Measurements from ENCODE around the gene KAT8. TPM values are rescaled to one million over a fixed set of nuclear protein-coding genes. Genes with fewer than 3 reads are reported as not detected.
"Not testable (repeated sequence)": the region's sequence is repeated elsewhere in the genome, so short reads cannot be mapped to it uniquely, and the experiment has no call there.

The KAT8 gene
- total and polyA plus RNA-seq, 4 donors: 24.3 to 65.7 (median 56.4) TPM

- 0 to 1% methylated on average over 68 to 69 of the region's 69 CpGs for WGBS, 2 donors
- H3K27ac ChIP-seq (ENCODE audit: low read depth in 1 of 2, low read length in 2 of 2): peak within 1 kb of the TSS in 1 of 2 donors; percentile 69
- H3K4me1 ChIP-seq (ENCODE audit: control insufficient read depth in 1 of 2, insufficient read depth in 2 of 2, low read length in 2 of 2): no peaks in the 10 kb centered on the region
- H3K9me3 ChIP-seq (ENCODE audit: control insufficient read depth, low read length): no peaks in the 10 kb centered on the region
- intact Hi-C loops (cut with DNase I): loop anchor here in 1 of 2 donors (1.0 to 5.0 kb wide), 2 partner anchors 48 to 107 kb away; partner anchors contain the start of gene HSD3B7
- ATAC-seq (ENCODE audit: low FRiP score): peak; percentile 95
- peak within 1 kb of the TSS; percentile 58 to 78 for H3K4me3 ChIP-seq (ENCODE audit: low read length in 2 of 2)
- H3K36me3 ChIP-seq (ENCODE audit: control insufficient read depth in 1 of 2, insufficient read depth in 2 of 2, low read length in 1 of 2): no peaks in the 10 kb centered on the region
- H3K27me3 ChIP-seq (ENCODE audit: control insufficient read depth in 1 of 2, insufficient read depth in 2 of 2, low read length in 1 of 2): no peaks in the 10 kb centered on the region
- DNase-seq: peak; percentile 97 to 98
Measured at GRCh38 chr16:31094424-31095120, 22.9 kb upstream of the KAT8 start, which contains the start of gene VKORC1. Gene VKORC1 (minus strand): TSS chr16:31094797. CDS start chr16:31094729, 68 bp downstream.

- Histone ChIP-seq H3K4me3 (ENCODE audit: low read length in 2 of 2) (no peak overlapping the region), H3K27me3 (ENCODE audit: control insufficient read depth in 1 of 2, insufficient read depth in 2 of 2, low read length in 1 of 2) (no peaks in the 10 kb centered on the region), H3K27ac (ENCODE audit: low read depth in 1 of 2, low read length in 2 of 2) (no peak overlapping the region), H3K9me3 (ENCODE audit: control insufficient read depth, low read length) (no peaks in the 10 kb centered on the region), H3K36me3 (ENCODE audit: control insufficient read depth in 1 of 2, insufficient read depth in 2 of 2, low read length in 1 of 2) (no peaks in the 10 kb centered on the region), H3K4me1 (ENCODE audit: control insufficient read depth in 1 of 2, insufficient read depth in 2 of 2, low read length in 2 of 2) (no peaks in the 10 kb centered on the region)
- 47 to 50% methylated on average over 4 of the region's 4 CpGs for WGBS, 2 donors
- intact Hi-C loops (cut with DNase I): no loop called here
- ATAC-seq (ENCODE audit: low FRiP score) (no peak), DNase-seq (no peak)
Measured at GRCh38 chr16:31099860-31100638, 17.4 kb upstream of the KAT8 start.

GRCh38 chr16:31100876-31101641, 16.4 kb upstream of the KAT8 start:
- H3K36me3 ChIP-seq (ENCODE audit: control insufficient read depth in 1 of 2, insufficient read depth in 2 of 2, low read length in 1 of 2); DNase-seq; ATAC-seq (ENCODE audit: low FRiP score); H3K27me3 ChIP-seq (ENCODE audit: control insufficient read depth in 1 of 2, insufficient read depth in 2 of 2, low read length in 1 of 2); H3K4me3 ChIP-seq (ENCODE audit: low read length in 2 of 2); intact Hi-C loops (cut with DNase I); H3K4me1 ChIP-seq (ENCODE audit: control insufficient read depth in 1 of 2, insufficient read depth in 2 of 2, low read length in 2 of 2); H3K27ac ChIP-seq (ENCODE audit: low read depth in 1 of 2, low read length in 2 of 2); H3K9me3 ChIP-seq (ENCODE audit: control insufficient read depth, low read length): not testable (repeated sequence)
- 81% methylated on average over 12 to 13 of the region's 13 CpGs for WGBS, 2 donors

- no peaks in the 10 kb centered on the region for H3K9me3 ChIP-seq (ENCODE audit: control insufficient read depth, low read length)
- WGBS, 2 donors: 10 to 12% methylated on average over 31 to 33 of the region's 33 CpGs
- no peaks in the 10 kb centered on the region for H3K4me1 ChIP-seq (ENCODE audit: control insufficient read depth in 1 of 2, insufficient read depth in 2 of 2, low read length in 2 of 2)
- no peak overlapping the region for H3K4me3 ChIP-seq (ENCODE audit: low read length in 2 of 2)
- no peaks in the 10 kb centered on the region for H3K36me3 ChIP-seq (ENCODE audit: control insufficient read depth in 1 of 2, insufficient read depth in 2 of 2, low read length in 1 of 2)
- H3K27ac ChIP-seq (ENCODE audit: low read depth in 1 of 2, low read length in 2 of 2): no peak overlapping the region
- peak; percentile 90 for ATAC-seq (ENCODE audit: low FRiP score)
- H3K27me3 ChIP-seq (ENCODE audit: control insufficient read depth in 1 of 2, insufficient read depth in 2 of 2, low read length in 1 of 2): no peaks in the 10 kb centered on the region
- peak; percentile 91 to 95 for DNase-seq
- intact Hi-C loops (cut with DNase I): loop anchor here in 1 of 2 donors (5.0 kb wide), 1 partner anchor 37 kb away; no protein-coding TSS in a partner anchor
Measured at GRCh38 chr16:31105677-31106213, 11.7 kb upstream of the KAT8 start.

GRCh38 chr16:31106509-31107464, 10.7 kb upstream of the KAT8 start:
- no peak overlapping the region for H3K4me3 ChIP-seq (ENCODE audit: low read length in 2 of 2)
- intact Hi-C loops (cut with DNase I): loop anchor here in 1 of 2 donors (5.0 kb wide), 1 partner anchor 36 kb away; no protein-coding TSS in a partner anchor
- no peaks in the 10 kb centered on the region for H3K27me3 ChIP-seq (ENCODE audit: control insufficient read depth in 1 of 2, insufficient read depth in 2 of 2, low read length in 1 of 2)
- 86% methylated on average over 28 of the region's 28 CpGs for WGBS, 2 donors
- H3K36me3 ChIP-seq (ENCODE audit: control insufficient read depth in 1 of 2, insufficient read depth in 2 of 2, low read length in 1 of 2): no peaks in the 10 kb centered on the region
- H3K4me1 ChIP-seq (ENCODE audit: control insufficient read depth in 1 of 2, insufficient read depth in 2 of 2, low read length in 2 of 2): no peaks in the 10 kb centered on the region
- DNase-seq (no peak), ATAC-seq (ENCODE audit: low FRiP score) (no peak)
- no peak overlapping the region for H3K27ac ChIP-seq (ENCODE audit: low read depth in 1 of 2, low read length in 2 of 2)
- H3K9me3 ChIP-seq (ENCODE audit: control insufficient read depth, low read length): no peaks in the 10 kb centered on the region

GRCh38 chr16:31107465-31107867, 10.0 kb upstream of the KAT8 start:
- H3K4me1 ChIP-seq (ENCODE audit: control insufficient read depth in 1 of 2, insufficient read depth in 2 of 2, low read length in 2 of 2): no peaks in the 10 kb centered on the region
- no peaks in the 10 kb centered on the region for H3K36me3 ChIP-seq (ENCODE audit: control insufficient read depth in 1 of 2, insufficient read depth in 2 of 2, low read length in 1 of 2)
- 89 to 92% methylated on average over 6 of the region's 6 CpGs for WGBS, 2 donors
- ATAC-seq (ENCODE audit: low FRiP score): no peak
- H3K9me3 ChIP-seq (ENCODE audit: control insufficient read depth, low read length): no peaks in the 10 kb centered on the region
- intact Hi-C loops (cut with DNase I): loop anchor here in 1 of 2 donors (5.0 kb wide), 1 partner anchor 35 kb away; no protein-coding TSS in a partner anchor
- DNase-seq: no peak
- no peak overlapping the region for H3K27ac ChIP-seq (ENCODE audit: low read depth in 1 of 2, low read length in 2 of 2)
- H3K4me3 ChIP-seq (ENCODE audit: low read length in 2 of 2): no peak overlapping the region
- H3K27me3 ChIP-seq (ENCODE audit: control insufficient read depth in 1 of 2, insufficient read depth in 2 of 2, low read length in 1 of 2): no peaks in the 10 kb centered on the region

GRCh38 chr16:31108035-31108793, 9.2 kb upstream of the KAT8 start, which contains the start of gene BCKDK:
Gene BCKDK (plus strand): TSS chr16:31108386. CDS start chr16:31109224, 838 bp downstream.
- Histone ChIP-seq H3K4me3 (ENCODE audit: low read length in 2 of 2) (peak within 1 kb of the TSS; percentile 46 to 76), H3K36me3 (ENCODE audit: control insufficient read depth in 1 of 2, insufficient read depth in 2 of 2, low read length in 1 of 2) (no peaks in the 10 kb centered on the region), H3K27ac (ENCODE audit: low read depth in 1 of 2, low read length in 2 of 2) (peak within 1 kb of the TSS; percentile 38 to 71), H3K4me1 (ENCODE audit: control insufficient read depth in 1 of 2, insufficient read depth in 2 of 2, low read length in 2 of 2) (no peaks in the 10 kb centered on the region), H3K27me3 (ENCODE audit: control insufficient read depth in 1 of 2, insufficient read depth in 2 of 2, low read length in 1 of 2) (no peaks in the 10 kb centered on the region), H3K9me3 (ENCODE audit: control insufficient read depth, low read length) (no peaks in the 10 kb centered on the region)
- ATAC-seq (ENCODE audit: low FRiP score) (peak; percentile 88), DNase-seq (peak; percentile 90 to 92)
- 3% methylated on average over 57 to 68 of the region's 68 CpGs for WGBS, 2 donors
- intact Hi-C loops (cut with DNase I): loop anchor here in 1 of 2 donors (5.0 kb wide), 1 partner anchor 34 kb away; no protein-coding TSS in a partner anchor

Measured in aorta (tissue), 5 donors.